Smooth muscle cell (in vitro differentiated cells): ENCODE measurements around the gene OR11L1. TPM values are rescaled to one million over a fixed set of nuclear protein-coding genes. Genes with fewer than 3 reads are reported as not detected.

ENCODE experiments used
- DNase-seq: peaks from one replicate; lab custom pipeline; 2025; ENCODE audit not compliant: unreplicated experiment; lab: John Stamatoyannopoulos, UW
- H2AFZ ChIP-seq: fragments of 200-600 bp; sonication (generic); 2 replicates; pipeline ENCODE4 v1.6.0; 2016; ENCODE audit warnings: antibody characterized with exemption, low read depth, mild to moderate bottlenecking
- H3F3A ChIP-seq: fragments of 200-600 bp; sonication (generic); 2 replicates; pipeline ENCODE4 v1.6.0; 2017; ENCODE audit warnings: antibody characterized with exemption, low read depth
- H3K27ac ChIP-seq: fragments of 200-600 bp; sonication (generic); 2 replicates; pipeline ENCODE4 v1.5.1; 2016; ENCODE audit warnings: low read depth, mild to moderate bottlenecking
- H3K27me3 ChIP-seq: fragments of 200-600 bp; sonication (generic); 2 replicates; pipeline ENCODE4 v1.6.1; 2016; ENCODE audit warnings: low read depth, mild to moderate bottlenecking
- H3K36me3 ChIP-seq: fragments of 200-600 bp; sonication (generic); 2 replicates; pipeline ENCODE4 v1.5.1; 2016; ENCODE audit warnings: low read depth
- H3K4me1 ChIP-seq: fragments of 200-600 bp; sonication (generic); 2 replicates; pipeline ENCODE4 v1.5.1; 2016; ENCODE audit warnings: low read depth
- H3K4me2 ChIP-seq: fragments of 200-600 bp; sonication (generic); 2 replicates; pipeline ENCODE4 v1.6.0; 2016; ENCODE audit warnings: mild to moderate bottlenecking
- H3K4me3 ChIP-seq: fragments of 200-600 bp; sonication (generic); 2 replicates; pipeline ENCODE4 v1.5.1; 2016; ENCODE audit warnings: mild to moderate bottlenecking
- H3K79me2 ChIP-seq: fragments of 200-600 bp; sonication (generic); 2 replicates; pipeline ENCODE4 v1.6.0; 2016; ENCODE audit warnings: low read depth, mild to moderate bottlenecking
- H3K9ac ChIP-seq: fragments of 200-600 bp; sonication (generic); 2 replicates; pipeline ENCODE4 v1.6.0; 2016; ENCODE audit warnings: low read depth
- H3K9me3 ChIP-seq: fragments of 200-600 bp; sonication (generic); replicated peaks from 2 replicates; pipeline ENCODE4 v1.5.1; 2016; ENCODE audit warnings: low read depth
- H4K20me1 ChIP-seq: fragments of 200-600 bp; sonication (generic); 2 replicates; pipeline ENCODE4 v1.6.0; 2016; ENCODE audit warnings: low read depth
- WGBS: methylation state at CpG from one replicate; pipeline ENCODE4 v1.1.7; 2016; ENCODE audit warnings: low lambda C conversion rate; 5-methylcytosine and 5-hydroxymethylcytosine counted together
- polyA plus RNA-seq: library from polyadenylated mRNA; unstranded; fragments of >200 nt; fragmentation: Nextera tagmentation; extraction: Ambion mirVana; gene quantifications from 2 replicates; pipeline ENCODE4 v1.2.1, GENCODE V29; 2016
- total RNA-seq: library from RNA; depleted of rRNA; stranded (reverse); fragments of >200 nt; gene quantifications from 2 replicates; pipeline ENCODE4 v1.2.3, GENCODE V29; 2014
- TF ChIP-seq, protein P1 (sequence below): fragments of 200-600 bp; sonication (generic); IDR thresholded peaks from 2 replicates; pipeline ENCODE4 v1.5.1; 2017; ENCODE audit warnings: borderline replicate concordance, mild to moderate bottlenecking, antibody characterized with exemption; ENCODE audit not compliant: insufficient read depth, poor library complexity, severe bottlenecking

Gene OR11L1
- total and polyA plus RNA-seq, 2 experiments from 2014 or later = not detected

- no peaks in the 10 kb centered on the region for H3K4me1 ChIP-seq
- H4K20me1 ChIP-seq = no peaks in the 10 kb centered on the region
- WGBS = 81% methylated on average over 13 of the region's 13 CpGs
- TF ChIP-seq, protein P1, sequence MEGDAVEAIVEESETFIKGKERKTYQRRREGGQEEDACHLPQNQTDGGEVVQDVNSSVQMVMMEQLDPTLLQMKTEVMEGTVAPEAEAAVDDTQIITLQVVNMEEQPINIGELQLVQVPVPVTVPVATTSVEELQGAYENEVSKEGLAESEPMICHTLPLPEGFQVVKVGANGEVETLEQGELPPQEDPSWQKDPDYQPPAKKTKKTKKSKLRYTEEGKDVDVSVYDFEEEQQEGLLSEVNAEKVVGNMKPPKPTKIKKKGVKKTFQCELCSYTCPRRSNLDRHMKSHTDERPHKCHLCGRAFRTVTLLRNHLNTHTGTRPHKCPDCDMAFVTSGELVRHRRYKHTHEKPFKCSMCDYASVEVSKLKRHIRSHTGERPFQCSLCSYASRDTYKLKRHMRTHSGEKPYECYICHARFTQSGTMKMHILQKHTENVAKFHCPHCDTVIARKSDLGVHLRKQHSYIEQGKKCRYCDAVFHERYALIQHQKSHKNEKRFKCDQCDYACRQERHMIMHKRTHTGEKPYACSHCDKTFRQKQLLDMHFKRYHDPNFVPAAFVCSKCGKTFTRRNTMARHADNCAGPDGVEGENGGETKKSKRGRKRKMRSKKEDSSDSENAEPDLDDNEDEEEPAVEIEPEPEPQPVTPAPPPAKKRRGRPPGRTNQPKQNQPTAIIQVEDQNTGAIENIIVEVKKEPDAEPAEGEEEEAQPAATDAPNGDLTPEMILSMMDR = no peak
- H3K4me2 ChIP-seq = no peak overlapping the region
- H2AFZ ChIP-seq = no peak overlapping the region
- H3K27ac ChIP-seq = no peak overlapping the region
- H3K4me3 ChIP-seq = no peak overlapping the region
- no peaks in the 10 kb centered on the region for H3K27me3 ChIP-seq
- no peak for DNase-seq
- peaks cover 3% of the 10 kb centered on the region for H3K9me3 ChIP-seq
- H3K36me3 ChIP-seq = no peaks in the 10 kb centered on the region
- no peaks in the 10 kb centered on the region for H3K79me2 ChIP-seq
- no peaks in the 10 kb centered on the region for H3F3A ChIP-seq
- no peak overlapping the region for H3K9ac ChIP-seq
Measured at GRCh38 chr1:247825362-247825761, 16.3 kb downstream of the OR11L1 start.

- Histone ChIP-seq H3F3A (no peaks in the 10 kb centered on the region), H2AFZ (no peak within 1 kb of the TSS), H3K9ac (no peak within 1 kb of the TSS), H3K27me3 (no peaks in the 10 kb centered on the region), H4K20me1 (no peaks in the 10 kb centered on the region), H3K79me2 (no peaks in the 10 kb centered on the region), H3K9me3 (peaks cover 3% of the 10 kb centered on the region), H3K27ac (no peak within 1 kb of the TSS), H3K36me3 (no peaks in the 10 kb centered on the region), H3K4me3 (no peak within 1 kb of the TSS), H3K4me1 (no peaks in the 10 kb centered on the region), H3K4me2 (no peak within 1 kb of the TSS)
- TF ChIP-seq, protein P1 = no peak
- no peak for DNase-seq
- WGBS = 73% methylated on average over 6 of the region's 6 CpGs
Measured at GRCh38 chr1:247824023-247824422, 17.7 kb downstream of the OR11L1 start, which contains the start of gene OR14A16. Gene OR14A16, minus strand, starts transcription at chr1:247824119. Its CDS starts 8,390 bp downstream, at chr1:247815729.

DNA sequence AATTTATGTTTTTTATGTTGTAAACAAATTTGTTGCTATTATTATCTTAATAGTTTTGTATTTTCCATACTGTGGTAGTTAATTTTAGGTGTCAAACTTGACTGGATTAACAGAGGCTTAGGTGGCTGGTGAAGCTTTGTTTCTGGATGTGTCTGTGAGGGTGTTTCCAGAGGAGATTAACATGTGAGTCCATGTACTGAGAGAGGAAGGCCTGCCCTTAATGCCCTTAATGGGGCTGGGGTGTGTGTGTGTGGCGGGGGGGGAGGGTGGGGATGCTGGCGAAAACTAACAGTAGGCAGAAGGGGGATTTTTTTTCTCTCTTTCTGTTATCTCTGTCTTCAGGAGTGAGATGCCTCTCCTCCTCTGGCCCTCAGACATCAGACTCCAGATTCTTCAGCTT lies 19.6 kb downstream of the OR11L1 start:
- DNase-seq = no peak
- H3K4me1 ChIP-seq = no peaks in the 10 kb centered on the region
- no peak overlapping the region for H2AFZ ChIP-seq
- H3K79me2 ChIP-seq = no peaks in the 10 kb centered on the region
- H3K4me2 ChIP-seq = no peak overlapping the region
- no peak overlapping the region for H3K9ac ChIP-seq
- TF ChIP-seq, protein P1 = no peak
- WGBS = 100% methylated on average over 1 of the region's 2 CpGs
- no peak overlapping the region for H3K4me3 ChIP-seq
- no peaks in the 10 kb centered on the region for H3K27me3 ChIP-seq
- no peaks in the 10 kb centered on the region for H4K20me1 ChIP-seq
- peaks cover 5% of the 10 kb centered on the region for H3K9me3 ChIP-seq
- no peaks in the 10 kb centered on the region for H3F3A ChIP-seq
- no peak overlapping the region for H3K27ac ChIP-seq
- H3K36me3 ChIP-seq = no peaks in the 10 kb centered on the region

DNA sequence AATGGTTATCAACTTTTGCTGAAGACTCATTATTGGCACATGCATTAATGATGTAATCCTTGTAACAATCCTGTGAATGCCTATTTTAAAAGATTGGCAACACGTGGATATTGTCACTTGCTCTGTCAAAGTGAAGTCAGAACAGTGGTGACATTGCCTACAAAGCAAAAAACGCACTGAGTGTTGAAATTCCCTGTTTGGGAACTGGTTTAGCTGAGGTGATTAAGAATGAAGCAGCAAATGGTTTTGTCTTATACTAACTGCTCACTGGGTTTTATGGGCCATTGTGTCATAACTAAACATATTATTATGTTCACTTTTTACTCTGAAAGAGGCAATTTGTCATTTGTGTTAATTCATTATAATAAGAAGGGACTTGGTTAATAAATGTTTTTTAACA lies 29.1 kb downstream of the OR11L1 start:
- H3K9me3 ChIP-seq = no peaks in the 10 kb centered on the region
- no peak overlapping the region for H3K4me3 ChIP-seq
- H3K36me3 ChIP-seq = no peaks in the 10 kb centered on the region
- H3K4me1 ChIP-seq = no peaks in the 10 kb centered on the region
- WGBS = 33% methylated on average over 2 of the region's 2 CpGs
- no peak overlapping the region for H2AFZ ChIP-seq
- no peaks in the 10 kb centered on the region for H4K20me1 ChIP-seq
- H3K27me3 ChIP-seq = no peaks in the 10 kb centered on the region
- DNase-seq = no peak
- H3K79me2 ChIP-seq = no peaks in the 10 kb centered on the region
- no peak overlapping the region for H3K4me2 ChIP-seq
- H3K9ac ChIP-seq = no peak overlapping the region
- no peak overlapping the region for H3K27ac ChIP-seq
- TF ChIP-seq, protein P1 = no peak
- H3F3A ChIP-seq = no peaks in the 10 kb centered on the region
